Spleen (tissue), 7 donors: ENCODE data around the gene SLC29A3.

Experiments used
- POLR2A ChIP-seq, 3 donors: fragments of 450-650 bp; IDR thresholded peaks; one replicate each; pipeline ENCODE4 v1.5.1; 2017; ENCODE audit warnings: antibody characterized with exemption in 3 of 3, mild to moderate bottlenecking in 1 of 3
- POLR2AphosphoS5 ChIP-seq, 3 donors: sonication (generic); formaldehyde crosslinking; IDR thresholded peaks; one replicate each; pipeline ENCODE4 v1.5.1; 2017; ENCODE audit warnings: antibody characterized with exemption in 3 of 3
- TF ChIP-seq, protein P1 (sequence below), 11 experiments: fragments of 200-600 bp in 7 of 11; fragments of 450-650 bp in 4 of 11; sonication (generic) in 4 of 11; IDR thresholded peaks in 8 of 11; conservative IDR thresholded peaks in 3 of 11; 1 replicate in 7 of 11; 2 replicates in 4 of 11; pipeline versions ENCODE4 v1.4.0 to v1.8.0; 2016 to 2021; ENCODE audit warnings: antibody characterized with exemption in 11 of 11, inconsistent platforms in 4 of 11, mild to moderate bottlenecking in 1 of 11
- donor health status: DM: no; HTN: no; CAD: no; lungs with moderate emphysema.
- donor health status: DM: no; HTN: no; CAD: no.
- donor health status: DM: no; HTN: no; CAD: no.

DNA sequence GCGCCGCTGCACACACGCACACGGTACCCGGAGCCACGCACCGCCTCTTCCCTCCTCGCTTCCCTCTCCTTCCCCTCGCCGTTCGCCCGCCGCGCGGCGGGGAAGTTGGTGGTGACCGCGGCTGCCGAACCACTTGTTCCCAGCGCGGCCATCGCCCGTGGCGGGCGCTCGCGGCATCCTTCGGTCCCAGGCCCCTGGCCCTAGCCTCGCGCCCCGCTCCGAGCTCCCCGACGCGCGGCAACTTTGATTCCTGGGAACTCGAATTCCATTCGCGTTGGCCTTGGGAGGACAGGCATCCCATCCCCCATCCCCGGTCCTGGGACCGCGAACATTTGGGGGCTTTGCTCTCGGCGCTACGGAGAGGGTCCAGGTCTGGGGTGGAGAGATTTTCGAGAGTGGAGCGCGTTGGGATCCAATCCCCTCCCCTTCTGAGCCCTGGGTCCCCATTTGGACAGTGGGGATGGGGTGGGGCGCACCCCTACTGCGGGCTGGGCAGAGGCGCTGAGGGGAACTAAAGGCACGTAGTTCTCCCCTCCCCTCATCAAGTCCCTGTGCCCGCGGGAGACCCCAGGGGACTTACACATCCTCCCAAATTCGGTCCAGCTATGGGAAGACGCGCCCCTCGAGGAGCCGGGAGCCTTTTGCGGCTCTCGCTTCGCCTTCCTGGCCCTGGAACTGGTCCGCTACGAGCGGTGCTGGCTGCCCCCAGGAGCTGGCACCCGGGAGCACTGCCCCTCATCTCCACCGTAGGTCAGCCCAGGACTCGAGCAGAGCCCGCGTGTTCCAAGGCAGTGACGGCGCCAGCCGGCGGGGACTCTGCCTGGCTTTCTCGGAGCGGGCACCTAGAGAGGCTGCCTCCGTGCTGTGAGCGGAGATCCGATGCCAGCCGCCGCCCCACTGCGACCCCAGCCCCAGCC is 78.5 kb downstream of the SLC29A3 start:
- TF ChIP-seq, protein P1, sequence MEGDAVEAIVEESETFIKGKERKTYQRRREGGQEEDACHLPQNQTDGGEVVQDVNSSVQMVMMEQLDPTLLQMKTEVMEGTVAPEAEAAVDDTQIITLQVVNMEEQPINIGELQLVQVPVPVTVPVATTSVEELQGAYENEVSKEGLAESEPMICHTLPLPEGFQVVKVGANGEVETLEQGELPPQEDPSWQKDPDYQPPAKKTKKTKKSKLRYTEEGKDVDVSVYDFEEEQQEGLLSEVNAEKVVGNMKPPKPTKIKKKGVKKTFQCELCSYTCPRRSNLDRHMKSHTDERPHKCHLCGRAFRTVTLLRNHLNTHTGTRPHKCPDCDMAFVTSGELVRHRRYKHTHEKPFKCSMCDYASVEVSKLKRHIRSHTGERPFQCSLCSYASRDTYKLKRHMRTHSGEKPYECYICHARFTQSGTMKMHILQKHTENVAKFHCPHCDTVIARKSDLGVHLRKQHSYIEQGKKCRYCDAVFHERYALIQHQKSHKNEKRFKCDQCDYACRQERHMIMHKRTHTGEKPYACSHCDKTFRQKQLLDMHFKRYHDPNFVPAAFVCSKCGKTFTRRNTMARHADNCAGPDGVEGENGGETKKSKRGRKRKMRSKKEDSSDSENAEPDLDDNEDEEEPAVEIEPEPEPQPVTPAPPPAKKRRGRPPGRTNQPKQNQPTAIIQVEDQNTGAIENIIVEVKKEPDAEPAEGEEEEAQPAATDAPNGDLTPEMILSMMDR (IDR thresholded peaks at IDR 0.05 in 8 of 11, conservative IDR thresholded peaks at IDR 0.05 in 3 of 11): no peak
- TF ChIP-seq POLR2A (IDR thresholded peaks at IDR 0.05) (no peak), POLR2AphosphoS5 (IDR thresholded peaks at IDR 0.05) (no peak)
